Midbrain (tissue), 1 donor: ENCODE results near the gene REXO5.

Source experiments
- DNase-seq: peaks from one replicate; lab custom pipeline; 2025; lab: John Stamatoyannopoulos, UW

REXO5 gene

GRCh38 chr16:20871941-20872815, 65.9 kb downstream of the REXO5 start:
- DNase-seq = no peak

DNA sequence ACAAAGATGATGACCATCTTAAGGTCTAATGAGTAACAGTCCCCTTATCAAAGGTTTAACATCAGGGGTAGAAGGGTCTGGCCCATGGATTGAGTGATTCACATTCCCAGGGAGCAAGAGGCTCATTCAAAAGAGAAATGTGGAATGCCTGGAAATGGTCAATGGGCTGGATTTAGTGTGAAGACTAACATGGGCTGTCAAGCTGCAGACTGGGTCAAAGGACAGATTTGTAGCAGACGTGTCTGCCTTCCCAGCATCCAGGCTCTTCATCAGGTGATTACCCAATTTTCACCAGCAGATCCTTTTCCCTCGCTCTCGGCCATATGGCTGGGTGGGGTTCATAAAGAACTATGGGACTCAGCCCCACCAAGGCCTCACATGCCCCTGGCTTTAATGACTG, 67.0 kb downstream of the REXO5 start:
- DNase-seq = no peak

GRCh38 chr16:20874088-20874581, 67.8 kb downstream of the REXO5 start:
- no peak for DNase-seq

- no peak for DNase-seq
Observed at GRCh38 chr16:20875355-20875650, 69.0 kb downstream of the REXO5 start.

GRCh38 chr16:20878682-20879147, 72.4 kb downstream of the REXO5 start:
- no peak for DNase-seq

- no peak for DNase-seq
Observed at GRCh38 chr16:20879175-20880040, 73.1 kb downstream of the REXO5 start.

- no peak for DNase-seq
Observed at GRCh38 chr16:20880867-20881502, 74.7 kb downstream of the REXO5 start.

DNA sequence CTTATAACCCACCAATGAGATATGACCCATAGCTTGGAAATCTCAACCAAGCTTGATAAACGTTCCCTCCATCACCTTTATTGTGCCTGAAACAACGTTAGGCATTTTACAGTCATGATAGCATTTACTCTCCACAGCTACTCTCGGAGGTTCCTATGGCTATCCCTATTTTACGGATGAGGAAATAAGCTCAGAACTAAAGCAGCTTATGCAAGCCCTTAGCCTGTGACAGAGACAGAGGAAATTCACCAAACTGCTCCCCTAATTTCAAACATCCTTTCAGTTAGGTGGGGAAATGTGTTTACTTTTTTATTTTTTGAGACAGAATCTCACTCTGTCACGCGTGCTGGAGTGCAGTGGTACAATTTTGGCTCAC, 75.2 kb downstream of the REXO5 start:
- no peak for DNase-seq

DNA sequence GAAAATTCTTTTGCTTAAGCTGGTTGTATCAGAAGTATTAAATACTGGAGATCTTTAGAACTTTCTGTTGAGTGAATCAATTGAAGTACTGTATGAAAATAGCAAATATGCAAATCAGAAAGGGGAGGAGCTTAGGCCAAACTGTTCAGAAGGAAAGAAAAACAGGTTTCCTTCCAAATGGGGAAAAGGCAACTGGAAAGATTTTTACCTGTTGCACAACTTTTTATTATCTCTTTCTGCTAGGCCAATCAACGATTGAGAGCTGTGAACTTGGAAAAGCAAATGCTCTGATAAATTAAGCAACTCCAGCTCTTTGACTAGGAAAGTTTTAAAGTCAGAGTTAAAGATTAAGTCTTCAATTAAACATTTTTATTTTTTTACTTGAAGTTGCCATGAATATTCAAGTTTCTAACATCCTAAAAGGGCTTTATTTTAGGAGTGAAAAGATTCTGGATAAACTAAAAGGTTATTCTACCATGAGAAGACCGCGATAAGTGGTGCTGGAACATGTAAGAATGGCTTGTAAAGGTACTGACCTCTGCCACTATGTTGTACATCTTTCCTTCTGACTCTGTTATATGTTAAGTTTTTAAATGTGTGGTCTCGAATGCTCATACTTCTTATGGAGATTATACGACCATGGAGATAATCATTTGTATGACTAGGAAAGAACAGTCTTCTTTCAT, 77.4 kb downstream of the REXO5 start:
- no peak for DNase-seq

DNA sequence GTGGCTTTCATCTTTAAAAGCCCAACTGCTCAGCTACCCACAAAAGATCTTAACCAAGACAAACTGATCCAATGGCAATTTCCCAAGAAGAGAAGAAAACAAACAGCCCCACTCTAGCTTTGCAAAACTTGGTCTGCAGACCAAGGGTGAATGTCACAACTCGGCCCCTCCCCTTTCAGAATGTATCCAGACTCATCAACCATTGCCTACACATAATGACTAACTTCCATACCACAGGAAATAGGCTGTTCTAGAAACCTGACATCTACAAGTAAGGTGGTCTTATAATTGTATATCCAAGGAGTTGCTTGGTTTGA, 77.9 kb downstream of the REXO5 start:
- DNase-seq = no peak

DNA sequence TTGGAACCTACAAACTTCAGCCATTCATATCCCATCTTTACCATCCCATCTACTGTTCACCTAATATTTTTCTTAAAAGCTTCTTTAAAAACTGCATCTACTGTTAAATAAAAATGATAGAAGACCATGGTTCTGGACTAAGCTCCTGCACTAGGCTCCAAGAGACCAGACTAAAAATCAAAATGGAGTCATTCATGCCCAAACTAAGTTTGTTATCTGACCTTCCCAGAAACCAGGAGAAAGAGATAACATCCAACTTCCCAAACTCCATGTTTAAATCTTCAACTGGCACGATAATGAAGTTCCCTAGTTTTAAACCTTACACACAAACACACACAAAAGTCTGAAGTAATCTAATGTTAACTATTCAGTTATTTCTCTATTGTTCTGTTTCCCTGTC, 80.0 kb downstream of the REXO5 start:
- no peak for DNase-seq

DNA sequence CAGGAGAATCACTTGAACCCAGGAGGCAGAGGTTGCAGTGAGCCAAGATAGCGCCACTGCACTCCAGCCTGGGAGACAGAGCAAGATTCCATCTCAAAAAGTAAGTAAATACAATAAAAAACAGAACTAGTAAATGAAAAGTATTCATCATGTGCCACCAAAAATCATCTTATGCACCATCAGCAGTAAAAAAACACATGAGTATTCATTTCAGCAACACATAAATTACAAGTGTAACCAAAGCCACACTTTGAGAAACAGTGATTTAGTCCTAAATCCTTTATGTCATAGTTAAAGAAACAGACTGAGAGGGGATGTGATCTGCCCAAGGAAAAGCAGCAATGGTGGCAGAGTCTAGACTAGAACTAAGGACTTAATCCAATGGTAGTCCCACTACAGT, 80.9 kb downstream of the REXO5 start:
- no peak for DNase-seq

- DNase-seq = no peak
Observed at GRCh38 chr16:20889625-20890275, 83.4 kb downstream of the REXO5 start.

DNA sequence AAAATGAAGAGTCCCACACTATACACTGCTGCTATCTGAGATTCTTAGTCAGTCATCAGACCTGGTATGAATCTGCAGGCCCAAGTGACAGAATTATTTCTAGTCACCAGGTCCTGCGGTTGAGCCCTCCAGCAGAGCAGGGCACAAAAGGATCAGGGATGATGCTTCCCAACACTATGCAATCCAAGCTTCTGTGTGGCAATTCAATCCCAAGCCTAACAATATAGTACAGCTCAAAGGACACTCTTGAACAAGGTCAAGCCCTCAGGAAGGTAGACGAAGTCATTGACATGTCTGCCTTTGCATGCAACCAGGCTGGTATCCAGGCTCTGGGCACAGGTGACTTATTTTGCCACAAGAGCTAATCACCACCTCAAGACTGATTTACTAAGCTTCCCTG, 88.1 kb downstream of the REXO5 start:
- no peak for DNase-seq

- DNase-seq = no peak
Observed at GRCh38 chr16:20897253-20897897, 91.0 kb downstream of the REXO5 start.

DNA sequence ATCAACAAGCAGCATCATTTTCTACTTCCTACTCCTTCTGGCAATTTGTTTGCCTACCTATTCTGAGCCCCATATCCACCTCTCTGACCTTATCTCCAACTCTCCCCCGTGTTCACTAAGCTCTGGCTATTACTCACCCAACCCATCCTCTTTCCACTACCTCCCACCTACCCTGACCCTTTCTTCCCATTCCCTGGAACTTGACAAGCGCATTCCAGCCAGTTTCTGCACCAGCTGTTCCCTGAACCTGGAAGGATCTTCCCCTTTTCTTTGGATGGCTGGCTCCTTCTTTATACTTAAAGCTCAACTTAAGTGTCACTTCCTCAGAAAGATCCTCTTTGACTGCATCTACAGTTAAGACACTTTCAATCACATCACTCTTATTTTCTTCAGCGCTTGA, 91.6 kb downstream of the REXO5 start:
- no peak for DNase-seq

DNA sequence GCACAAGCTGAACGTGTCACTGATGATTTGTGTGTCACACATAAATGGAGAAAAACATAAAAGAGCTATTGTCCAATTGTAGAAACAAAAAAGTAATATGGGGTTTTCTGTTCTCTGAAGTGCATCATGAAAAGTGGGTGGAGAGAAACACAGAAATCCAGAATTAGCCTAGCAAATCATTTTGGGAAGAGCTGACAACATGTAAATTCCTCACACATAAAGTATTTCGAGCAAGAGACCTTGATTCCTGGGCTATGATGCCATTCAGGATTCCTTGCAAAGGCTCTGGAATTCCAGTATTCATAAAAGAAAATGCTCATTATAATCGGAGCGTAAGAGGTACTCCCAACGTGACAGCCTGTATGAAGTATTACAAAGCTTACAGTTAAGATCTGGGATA, 92.7 kb downstream of the REXO5 start:
- DNase-seq = peak; percentile 14
